Neuronal stem cell (in vitro differentiated cells): ENCODE data around the gene MAPKAPK3.

Experiments
- DNase-seq: peaks from one replicate; pipeline ENCODE4 v3.0.0-alpha.2; 2013; ENCODE audit warnings: low spot score
- H2AFZ ChIP-seq: one replicate; pipeline ENCODE4 v1.6.1; 2013; ENCODE audit warnings: mild to moderate bottlenecking, low read length, inconsistent platforms
- H2AK5ac ChIP-seq: 2 replicates; pipeline ENCODE4 v1.6.1; 2013; ENCODE audit warnings: low read depth, mild to moderate bottlenecking, inconsistent platforms, low read length, moderate library complexity, mixed read lengths
- H2BK120ac ChIP-seq: 2 replicates; pipeline ENCODE4 v1.6.1; 2013; ENCODE audit warnings: low read depth, mild to moderate bottlenecking, inconsistent platforms, low read length, moderate library complexity, mixed read lengths
- H2BK12ac ChIP-seq: one replicate; pipeline ENCODE4 v1.6.1; 2013; ENCODE audit warnings: low read length, inconsistent platforms
- H2BK15ac ChIP-seq: 2 replicates; pipeline ENCODE4 v1.6.1; 2013; ENCODE audit warnings: mild to moderate bottlenecking, low read length, inconsistent platforms, mixed read lengths
- H2BK5ac ChIP-seq: one replicate; pipeline ENCODE4 v1.6.1; 2013; ENCODE audit warnings: inconsistent platforms, mild to moderate bottlenecking, low read length, moderate library complexity
- H3K14ac ChIP-seq: one replicate; pipeline ENCODE4 v1.6.1; 2013; ENCODE audit warnings: low read length, inconsistent platforms
- H3K18ac ChIP-seq: 2 replicates; pipeline ENCODE4 v1.6.1; 2013; ENCODE audit warnings: low read length, inconsistent platforms
- H3K23ac ChIP-seq: 2 replicates; pipeline ENCODE4 v1.6.1; 2013; ENCODE audit warnings: low read depth, mild to moderate bottlenecking, mixed read lengths, low read length, inconsistent platforms; ENCODE audit not compliant: poor library complexity
- H3K27ac ChIP-seq: replicated peaks from 3 replicates; pipeline ENCODE4 v1.5.1; 2013; ENCODE audit warnings: low read length, inconsistent platforms
- H3K27me3 ChIP-seq, 3 experiments: 2 replicates each; pipeline ENCODE4 v1.6.1; 2013; ENCODE audit warnings: low read length in 3 of 3, mild to moderate bottlenecking in 2 of 3, inconsistent platforms in 1 of 3, low read depth in 1 of 3, mixed read lengths in 1 of 3, moderate library complexity in 1 of 3; ENCODE audit not compliant: control insufficient read depth in 3 of 3, insufficient read depth in 3 of 3
- H3K36me3 ChIP-seq, 2 donors: replicated peaks in 1 of 2; 2 replicates each; pipeline ENCODE4 v1.6.1; 2013; ENCODE audit warnings: low read length in 2 of 2; ENCODE audit not compliant: control insufficient read depth in 2 of 2, insufficient read depth in 2 of 2
- H3K4ac ChIP-seq: 2 replicates; pipeline ENCODE4 v1.6.1; 2013; ENCODE audit warnings: inconsistent platforms, mild to moderate bottlenecking, low read length, moderate library complexity
- H3K4me1 ChIP-seq, 2 donors: 1 replicate in 1 of 2; 2 replicates in 1 of 2; pipeline ENCODE4 v1.6.1; 2013; ENCODE audit warnings: low read length in 2 of 2, low read depth in 1 of 2; ENCODE audit not compliant: control insufficient read depth in 2 of 2, insufficient read depth in 1 of 2
- H3K4me2 ChIP-seq: one replicate; pipeline ENCODE4 v1.6.1; 2013; ENCODE audit warnings: mild to moderate bottlenecking, low read length, inconsistent platforms; ENCODE audit not compliant: insufficient read depth, poor library complexity, severe bottlenecking
- H3K4me3 ChIP-seq, 2 donors: 2 replicates each; pipeline ENCODE4 v1.5.1; 2013; ENCODE audit warnings: low read length in 2 of 2, mild to moderate bottlenecking in 2 of 2, inconsistent platforms in 1 of 2, moderate library complexity in 1 of 2
- H3K79me1 ChIP-seq: one replicate; pipeline ENCODE4 v1.6.1; 2013; ENCODE audit warnings: low read depth, mild to moderate bottlenecking, inconsistent platforms, low read length, moderate library complexity
- H3K9ac ChIP-seq: one replicate; pipeline ENCODE4 v1.6.1; 2013; ENCODE audit warnings: mild to moderate bottlenecking, low read depth, low read length, inconsistent platforms; ENCODE audit not compliant: poor library complexity
- H3K9me3 ChIP-seq, 2 donors: replicated peaks in 1 of 2; 2 replicates each; pipeline versions ENCODE3 to v1.6.1; 2013; ENCODE audit warnings: low read length in 2 of 2, mild to moderate bottlenecking in 2 of 2, inconsistent platforms in 1 of 2, low read depth in 1 of 2, mixed read lengths in 1 of 2, moderate library complexity in 1 of 2; ENCODE audit not compliant: control insufficient read depth in 2 of 2, insufficient read depth in 1 of 2
- H4K8ac ChIP-seq: one replicate; pipeline ENCODE4 v1.6.1; 2013; ENCODE audit warnings: low read depth, mild to moderate bottlenecking, inconsistent platforms, low read length, moderate library complexity
- H4K91ac ChIP-seq: one replicate; pipeline ENCODE4 v1.6.1; 2013; ENCODE audit warnings: low read length, low read depth, mild to moderate bottlenecking, inconsistent platforms; ENCODE audit not compliant: poor library complexity
- WGBS, 2 donors: extraction: QIAGEN DNeasy Blood & Tissue Kit; methylation state at CpG; one replicate each; pipeline ENCODE4 v1.1.7; 2013; ENCODE audit warnings: missing lambda C conversion rate in 2 of 2, mixed read lengths in 1 of 2; ENCODE audit not compliant: insufficient read length in 2 of 2, insufficient replicate concordance in 1 of 2; ENCODE audit errors: extremely low coverage in 2 of 2; 5-methylcytosine and 5-hydroxymethylcytosine counted together

The MAPKAPK3 gene

DNA sequence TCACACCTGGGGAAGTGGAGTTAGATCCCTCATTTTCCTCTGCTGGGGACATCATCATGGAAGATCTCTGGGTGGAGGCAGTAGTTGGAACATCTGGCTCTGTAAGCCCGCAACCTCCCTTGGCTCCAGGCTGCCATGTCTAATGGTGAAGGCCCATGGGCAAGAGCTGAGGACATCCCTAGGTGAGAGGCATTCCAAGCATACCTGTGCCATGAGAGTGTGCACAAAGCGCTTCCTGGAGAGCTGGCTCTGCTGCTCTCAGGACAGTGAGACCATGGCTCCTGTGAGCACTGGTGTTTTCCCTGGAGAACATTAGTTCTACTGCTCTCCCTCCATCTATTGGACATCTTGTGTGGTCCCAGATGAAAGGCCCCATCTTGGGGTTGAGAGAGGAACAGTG lies 7.7 kb downstream of the MAPKAPK3 start:
- DNase-seq: no peak
- peak overlapping the region; percentile 65 for H2BK12ac ChIP-seq
- no peak overlapping the region for H3K4ac ChIP-seq
- H3K4me2 ChIP-seq: no peak overlapping the region
- no peak overlapping the region for H3K23ac ChIP-seq
- H2BK120ac ChIP-seq: peak overlapping the region; percentile 2
- peak overlapping the region; percentile 82 for H2AK5ac ChIP-seq
- peak overlapping the region; percentile 91 for H3K18ac ChIP-seq
- peaks cover 0 to 7% of the 10 kb centered on the region in 2 donors for H3K36me3 ChIP-seq
- peaks cover 4 to 44% of the 10 kb centered on the region in 2 donors for H3K4me1 ChIP-seq
- no peak overlapping the region for H2AFZ ChIP-seq
- no peak overlapping the region for H3K9ac ChIP-seq
- peak overlapping the region; percentile 63 for H2BK5ac ChIP-seq
- no peaks in the 10 kb centered on the region for H3K9me3 ChIP-seq
- WGBS, 2 donors: no CpG with 5 or more reads among the region's 2 CpGs
- H3K27me3 ChIP-seq: no peaks in the 10 kb centered on the region
- H3K4me3 ChIP-seq: no peak overlapping the region
- no peak overlapping the region for H4K8ac ChIP-seq
- peak overlapping the region; percentile 32 for H4K91ac ChIP-seq
- H3K79me1 ChIP-seq: peaks cover 8% of the 10 kb centered on the region
- no peak overlapping the region for H3K14ac ChIP-seq
- H3K27ac ChIP-seq: peak overlapping the region; percentile 97
- H2BK15ac ChIP-seq: no peak overlapping the region

DNA sequence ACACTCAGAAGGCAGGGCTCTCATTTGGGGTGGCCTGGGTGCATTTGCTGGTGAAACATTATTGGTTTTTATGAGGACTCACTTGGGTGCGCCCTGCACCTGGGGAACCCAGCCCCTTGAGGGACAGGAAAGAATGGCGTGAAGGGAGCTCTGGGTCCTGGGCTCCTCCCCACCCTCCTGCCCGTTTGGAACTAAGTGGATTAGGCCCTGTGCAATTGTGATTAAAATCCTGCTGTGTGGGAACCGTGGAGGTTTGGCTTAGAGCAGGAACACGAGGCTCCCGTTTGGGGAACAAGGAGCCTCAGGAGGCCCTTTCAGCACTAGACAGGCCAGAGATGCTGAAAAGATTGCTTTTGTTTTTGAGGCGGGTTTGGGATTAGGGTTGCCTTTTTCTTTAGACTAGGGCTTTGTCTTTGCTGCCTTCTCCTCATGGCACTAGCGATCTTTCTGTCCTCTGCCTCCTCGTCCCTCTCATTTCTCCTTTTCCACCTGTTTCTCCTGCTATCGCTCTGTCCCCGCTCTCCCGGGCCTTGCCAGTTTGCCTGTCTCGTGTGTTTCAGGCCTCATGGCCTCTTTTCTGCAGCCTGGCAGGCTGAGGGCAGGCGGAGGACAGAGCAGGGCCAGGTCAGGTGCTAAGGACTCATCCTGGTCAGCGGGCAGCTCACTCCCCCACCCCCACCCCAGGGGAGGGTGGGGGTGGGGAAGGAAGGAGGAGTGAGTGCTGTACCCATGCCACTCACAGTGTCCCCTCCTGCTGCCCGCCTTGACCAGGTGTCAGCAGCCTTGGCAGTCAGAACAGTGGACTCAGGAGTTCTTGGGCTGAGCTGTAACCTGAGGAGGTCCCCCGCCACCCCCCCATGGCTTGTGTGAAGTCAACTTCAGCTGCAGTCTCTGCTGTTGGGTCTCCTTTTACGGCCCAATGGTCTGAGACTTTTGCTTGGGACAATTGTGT lies 8.6 kb downstream of the MAPKAPK3 start:
- H3K9me3 ChIP-seq: no peaks in the 10 kb centered on the region
- H3K27ac ChIP-seq: peak overlapping the region; percentile 97
- no CpG with 5 or more reads among the region's 18 CpGs for WGBS, 2 donors
- peaks cover 4 to 44% of the 10 kb centered on the region in 2 donors for H3K4me1 ChIP-seq
- H2AK5ac ChIP-seq: peak overlapping the region; percentile 95
- peak overlapping the region; percentile 89 for H2BK5ac ChIP-seq
- no peak overlapping the region for H2BK120ac ChIP-seq
- peak overlapping the region; percentile 4 for H3K4ac ChIP-seq
- no peak overlapping the region for H2AFZ ChIP-seq
- H3K36me3 ChIP-seq: peaks cover 0 to 8% of the 10 kb centered on the region in 2 donors
- H3K14ac ChIP-seq: no peak overlapping the region
- H2BK12ac ChIP-seq: peak overlapping the region; percentile 18
- H3K4me3 ChIP-seq: no peak overlapping the region
- no peak overlapping the region for H4K8ac ChIP-seq
- peak overlapping the region; percentile 43 for H3K4me2 ChIP-seq
- H3K9ac ChIP-seq: no peak overlapping the region
- peak overlapping the region; percentile 24 for H2BK15ac ChIP-seq
- no peaks in the 10 kb centered on the region for H3K27me3 ChIP-seq
- peak; percentile 60 for DNase-seq
- H3K23ac ChIP-seq: no peak overlapping the region
- H3K18ac ChIP-seq: peak overlapping the region; percentile 86
- H4K91ac ChIP-seq: no peak overlapping the region
- peaks cover 8% of the 10 kb centered on the region for H3K79me1 ChIP-seq

DNA sequence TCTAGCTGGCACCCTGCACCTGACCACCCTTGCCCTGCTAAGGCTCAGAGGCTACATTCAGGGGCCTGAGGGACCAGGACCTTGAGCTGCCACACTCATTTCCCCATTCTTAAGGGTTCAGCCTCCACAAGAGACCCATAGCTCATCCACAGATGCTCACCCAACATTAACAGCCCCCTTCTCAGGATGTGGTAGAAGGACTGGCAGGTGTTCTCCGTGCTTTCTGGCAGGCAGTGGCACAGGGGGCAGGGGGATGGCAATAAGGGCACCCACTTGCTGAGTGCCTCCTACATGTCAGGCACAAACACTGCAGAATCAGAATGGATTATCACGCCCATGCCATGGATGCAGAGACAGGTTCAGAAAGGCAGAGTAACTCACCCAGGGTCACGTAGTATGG lies 9.4 kb downstream of the MAPKAPK3 start:
- H3K27me3 ChIP-seq: no peaks in the 10 kb centered on the region
- peak overlapping the region; percentile 6 for H3K23ac ChIP-seq
- peak overlapping the region; percentile 89 for H2BK5ac ChIP-seq
- no peak overlapping the region for H4K91ac ChIP-seq
- peak overlapping the region; percentile 24 for H2BK15ac ChIP-seq
- peak overlapping the region; percentile 87 for H3K4ac ChIP-seq
- H2AFZ ChIP-seq: no peak overlapping the region
- peaks cover 10% of the 10 kb centered on the region for H3K79me1 ChIP-seq
- peak overlapping the region; percentile 86 for H3K18ac ChIP-seq
- H2AK5ac ChIP-seq: peak overlapping the region; percentile 95
- no peak overlapping the region for H3K4me2 ChIP-seq
- H3K9ac ChIP-seq: no peak overlapping the region
- H2BK120ac ChIP-seq: peak overlapping the region; percentile 62
- H3K9me3 ChIP-seq: no peaks in the 10 kb centered on the region
- no peak overlapping the region for H3K14ac ChIP-seq
- H4K8ac ChIP-seq: peak overlapping the region; percentile 20
- no peak overlapping the region for H3K4me3 ChIP-seq
- DNase-seq: no peak
- peak overlapping the region; percentile 97 for H3K27ac ChIP-seq
- peaks cover 4 to 45% of the 10 kb centered on the region in 2 donors for H3K4me1 ChIP-seq
- peaks cover 0 to 12% of the 10 kb centered on the region in 2 donors for H3K36me3 ChIP-seq
- H2BK12ac ChIP-seq: peak overlapping the region; percentile 18
- whole genome bisulfite sequencing, 2 donors: no CpG with 5 or more reads among the region's 3 CpGs

DNA sequence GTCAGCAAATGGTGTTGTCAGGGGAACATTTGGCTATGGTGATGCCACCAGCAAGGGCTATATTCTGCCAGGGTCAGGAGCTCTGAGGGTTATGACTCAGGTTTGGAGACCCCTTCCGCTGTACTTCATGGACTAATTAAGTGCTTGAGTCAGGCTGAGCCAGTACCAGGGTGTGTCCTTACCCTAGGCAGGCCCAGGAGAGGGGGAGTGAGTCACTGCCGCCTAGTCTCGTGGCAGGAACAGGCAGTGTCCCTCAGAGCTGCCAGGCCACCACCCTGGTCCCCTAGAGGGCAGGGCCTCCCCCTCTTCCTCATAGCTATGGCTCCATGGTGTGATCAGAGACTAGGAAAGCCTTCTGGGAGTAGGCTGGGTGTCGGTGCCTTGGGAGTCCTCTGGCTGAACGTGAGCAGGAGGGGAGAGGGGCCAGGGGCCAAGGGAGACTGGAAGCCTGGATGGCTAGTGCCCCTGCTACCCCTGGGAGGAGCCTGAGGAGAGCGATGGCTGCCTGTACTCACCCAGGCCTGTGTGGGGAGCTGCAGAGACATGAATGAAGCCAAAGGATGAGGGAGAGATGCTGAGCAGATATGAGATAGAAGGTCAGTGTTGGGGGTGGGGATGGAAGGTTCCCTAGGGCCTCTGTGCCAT lies 10.6 kb downstream of the MAPKAPK3 start:
- Histone ChIP-seq H3K4me2 (no peak overlapping the region), H3K36me3 (peaks cover 0 to 12% of the 10 kb centered on the region in 2 donors), H3K79me1 (peaks cover 10% of the 10 kb centered on the region), H3K9me3 (no peaks in the 10 kb centered on the region), H3K4me1 (peaks cover 4 to 47% of the 10 kb centered on the region in 2 donors), H4K91ac (peak overlapping the region; percentile 82), H2AK5ac (peak overlapping the region; percentile 60), H3K18ac (peak overlapping the region; percentile 68), H2BK15ac (no peak overlapping the region), H2AFZ (no peak overlapping the region), H2BK120ac (no peak overlapping the region), H3K27me3 (no peaks in the 10 kb centered on the region), H3K27ac (no peak overlapping the region), H3K4ac (peak overlapping the region; percentile 7), H3K9ac (peak overlapping the region; percentile 45), H3K14ac (peak overlapping the region; percentile 39), H3K23ac (no peak overlapping the region), H2BK12ac (peak overlapping the region; percentile 84), H3K4me3 (no peak overlapping the region), H2BK5ac (peak overlapping the region; percentile 35), H4K8ac (no peak overlapping the region)
- no peak for DNase-seq
- no CpG with 5 or more reads among the region's 6 CpGs for WGBS, 2 donors
